Mucosa of descending colon (tissue), 3 donors: ENCODE data around the gene C19orf12. TPM values are rescaled to one million over a fixed set of nuclear protein-coding genes. Genes with fewer than 3 reads are reported as not detected.

ENCODE experiments used
- ATAC-seq: fragments of 200-7000 bp; cut with Tn5 transposase; one replicate; pipeline ENCODE4 v1.9.1; 2020; ENCODE audit warnings: mild to moderate bottlenecking, moderate library complexity
- DNase-seq, 3 donors: peaks; one replicate each; pipeline ENCODE4 v3.0.0-alpha.2; 2020
- H3K36me3 ChIP-seq: fragments of 200-600 bp; one replicate; pipeline ENCODE4 v1.8.0; 2021; ENCODE audit warnings: low read depth, mild to moderate bottlenecking
- H3K4me1 ChIP-seq: fragments of 200-600 bp; one replicate; pipeline ENCODE4 v1.8.0; 2021; ENCODE audit warnings: low read depth, mild to moderate bottlenecking
- H3K4me3 ChIP-seq: fragments of 200-600 bp; one replicate; pipeline ENCODE4 v1.8.0; 2021; ENCODE audit warnings: mild to moderate bottlenecking
- H3K9me3 ChIP-seq: fragments of 200-600 bp; one replicate; pipeline ENCODE4 v1.8.0; 2021; ENCODE audit warnings: mild to moderate bottlenecking
- CTCF ChIP-seq: fragments of 200-600 bp; IDR thresholded peaks from one replicate; pipeline ENCODE4 v1.8.0; 2022; ENCODE audit warnings: antibody characterized with exemption, mild to moderate bottlenecking
- intact Hi-C, 2 donors: fragments of 100-400 bp; cut with DNase I in 1 of 2; cut with micrococcal nuclease in 1 of 2; formaldehyde crosslinking; loops; one replicate each; pipeline versions ENCODE4 v1.11.0 to v1.11.1; 2022; cut with DNase I, micrococcal nuclease
- total RNA-seq, 3 donors: library from RNA; stranded (reverse); fragmentation: NEBNext Ultra II Directional in 2 of 3; extraction: Animal tissue kit (Norgen Biotek cat#: 25700) in 2 of 3; gene quantifications; one replicate each; pipeline versions ENCODE4 v1.2.1 to v1.2.4, GENCODE V29; 2021 to 2023
- donor health status: DM: no; HTN: no; CAD: no; lungs with moderate emphysema.
- donor health status: DM: no; HTN: no; CAD: no.
- donor health status: DM: no; HTN: yes; CAD: no.

The C19orf12 gene
- total RNA-seq, 3 donors from 2014 or later = 17.0 to 26.6 (median 18.4) TPM

DNA sequence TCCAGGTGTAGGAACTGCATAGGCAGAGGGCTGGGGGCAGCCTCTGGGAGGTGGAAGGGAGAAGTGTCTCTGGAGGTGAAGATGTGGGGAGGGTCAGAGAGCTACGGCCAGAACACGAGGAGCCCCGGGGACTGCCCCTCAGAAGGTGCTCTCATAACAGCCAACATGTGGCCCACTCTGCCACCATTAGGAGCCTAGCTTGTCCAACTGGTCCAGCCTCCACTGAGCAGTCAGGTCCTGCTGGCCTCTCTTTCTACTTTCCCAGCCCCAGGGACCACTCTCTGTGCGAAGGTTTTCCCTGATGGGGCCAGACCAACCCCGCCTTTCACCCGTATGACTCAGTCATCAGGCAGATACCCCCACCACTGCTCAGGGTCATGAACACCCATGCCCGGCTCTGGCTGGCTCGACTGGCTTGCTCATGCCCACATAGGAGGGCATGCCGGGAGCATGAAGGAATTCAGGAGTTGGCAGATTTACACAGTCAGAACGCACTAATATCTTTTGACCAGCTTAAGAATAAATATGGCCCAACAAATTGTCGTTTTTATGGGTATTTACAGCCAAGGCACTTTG lies 37.5 kb upstream of the C19orf12 start:
- TF ChIP-seq CTCF = no peak
- no peaks in the 10 kb centered on the region for H3K9me3 ChIP-seq
- H3K4me3 ChIP-seq = no peak overlapping the region
- DNase-seq (no peak), ATAC-seq (no peak)
- no peaks in the 10 kb centered on the region for H3K4me1 ChIP-seq
- no peaks in the 10 kb centered on the region for H3K36me3 ChIP-seq
- intact Hi-C loops = no loop called here

DNA sequence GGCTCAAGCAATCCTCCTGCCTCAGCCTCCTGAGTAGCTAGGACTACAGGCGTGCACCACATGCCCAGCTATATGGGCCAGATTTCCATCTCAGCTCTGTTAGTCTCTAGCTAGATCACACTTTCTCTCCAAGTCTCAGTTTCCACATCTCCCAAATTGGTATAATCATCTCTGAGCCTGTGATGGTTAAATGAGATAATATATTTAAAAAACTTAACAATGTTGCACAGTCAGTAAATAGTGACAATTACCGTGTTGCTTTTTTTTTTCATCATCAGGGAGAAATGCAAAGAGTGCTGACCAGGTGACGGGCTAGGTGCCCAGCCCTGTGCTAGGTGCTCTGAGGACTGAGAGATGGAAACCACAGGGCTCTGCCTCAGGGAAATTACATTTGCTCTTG lies 36.9 kb upstream of the C19orf12 start:
- ATAC-seq (no peak), DNase-seq (no peak)
- no peaks in the 10 kb centered on the region for H3K36me3 ChIP-seq
- H3K9me3 ChIP-seq = no peaks in the 10 kb centered on the region
- no peak for TF ChIP-seq CTCF
- no peak overlapping the region for H3K4me3 ChIP-seq
- intact Hi-C loops = no loop called here
- H3K4me1 ChIP-seq = no peaks in the 10 kb centered on the region

- ATAC-seq (no peak), DNase-seq (no peak)
- Histone ChIP-seq H3K36me3 (no peaks in the 10 kb centered on the region), H3K4me3 (no peak overlapping the region), H3K9me3 (no peaks in the 10 kb centered on the region), H3K4me1 (no peaks in the 10 kb centered on the region)
- no peak for TF ChIP-seq CTCF
- intact Hi-C loops = no loop called here
These were observed 34.9 kb upstream of the C19orf12 start for GRCh38 chr19:29750001-29750400.

GRCh38 chr19:29748996-29749849 lies 34.2 kb upstream of the C19orf12 start:
- Histone ChIP-seq H3K4me1 (no peaks in the 10 kb centered on the region), H3K36me3 (no peaks in the 10 kb centered on the region), H3K4me3 (no peak overlapping the region), H3K9me3 (no peaks in the 10 kb centered on the region)
- no peak for TF ChIP-seq CTCF
- intact Hi-C loops = no loop called here
- no peak for DNase-seq
- no peak for ATAC-seq

- TF ChIP-seq CTCF = no peak
- ATAC-seq = no peak
These were observed 30.2 kb upstream of the C19orf12 start for GRCh38 chr19:29745253-29745652.

More at GRCh38 chr19:29745253-29745652, 30.2 kb upstream of the C19orf12 start:
- no peaks in the 10 kb centered on the region for H3K36me3 ChIP-seq
- DNase-seq = no peak
- no peak overlapping the region for H3K4me3 ChIP-seq
- intact Hi-C loops = no loop called here
- no peaks in the 10 kb centered on the region for H3K9me3 ChIP-seq
- no peaks in the 10 kb centered on the region for H3K4me1 ChIP-seq
